BJ (cell line): Measurements from ENCODE around the gene TMEM131. TPM values are rescaled to one million over a fixed set of nuclear protein-coding genes. Genes with fewer than 3 reads are reported as not detected.
"Not testable (repeated sequence)": the region's sequence is repeated elsewhere in the genome, so short reads cannot be mapped to it uniquely, and the experiment has no call there.

Experiments used
- CTCF ChIA-PET: fragments of 350-600 bp; formaldehyde crosslinking; extraction: SDS; loops from one replicate; lab custom pipeline; 2021; ENCODE audit warnings: antibody characterized with exemption, inconsistent platforms; lab: Yijun Ruan, JAX
- POLR2A ChIA-PET: fragments of 300-600 bp; sonication (Branson Sonifier 250); formaldehyde crosslinking; extraction: SDS; loops from one replicate; lab custom pipeline; 2021; ENCODE audit warnings: antibody characterized with exemption; lab: Charles Lee
- DNase-seq: peaks from one replicate; pipeline ENCODE4 v3.0.0-alpha.2; 2011; ENCODE audit warnings: low read depth
- H3K27me3 ChIP-seq: 2 replicates; pipeline ENCODE4 v1.6.0; 2011; ENCODE audit warnings: low read length; ENCODE audit not compliant: control insufficient read depth, insufficient read depth
- H3K36me3 ChIP-seq: 2 replicates; pipeline ENCODE4 v1.5.1; 2011; ENCODE audit warnings: low read length; ENCODE audit not compliant: control insufficient read depth, insufficient read depth
- H3K4me3 ChIP-seq: 2 replicates; pipeline ENCODE4 v1.5.1; 2011; ENCODE audit warnings: low read depth, mild to moderate bottlenecking, control low read depth, low read length
- CTCF ChIP-seq: IDR thresholded peaks from 2 replicates; pipeline ENCODE4 v1.5.1; 2011; ENCODE audit warnings: low read depth, mild to moderate bottlenecking, control low read depth, inconsistent platforms, low read length, moderate library complexity; ENCODE audit not compliant: insufficient read depth
- polyA plus RNA-seq: library from polyadenylated mRNA; depleted of rRNA; stranded (reverse); fragments of >200 nt; gene quantifications from 2 replicates; pipeline ENCODE4 v1.2.3, GENCODE V29; 2011

Gene TMEM131
- polyA plus RNA-seq, 1 experiment = 11.8 TPM

GRCh38 chr2:98026927-98027522 is 31.3 kb upstream of the TMEM131 start:
- ChIA-PET POLR2A (no interaction called here), CTCF (interaction anchor here (1.7 kb wide), 2 partner anchors 18 to 220 kb away, joined by 5 to 6 read pairs; no protein-coding TSS in a partner anchor)

GRCh38 chr2:98026292-98026691 is 30.5 kb upstream of the TMEM131 start:
- DNase-seq = no peak
- Histone ChIP-seq H3K27me3 (no peaks in the 10 kb centered on the region), H3K4me3 (no peak overlapping the region), H3K36me3 (no peaks in the 10 kb centered on the region)
- TF ChIP-seq CTCF = no peak
- ChIA-PET CTCF (interaction anchor here (1.7 kb wide), 1 partner anchor 18 kb away, joined by 5 read pairs; no protein-coding TSS in a partner anchor), POLR2A (no interaction called here)

More at GRCh38 chr2:98026927-98027522, 31.3 kb upstream of the TMEM131 start:
- Histone ChIP-seq H3K36me3 (no peaks in the 10 kb centered on the region), H3K4me3 (no peak overlapping the region), H3K27me3 (no peaks in the 10 kb centered on the region)
- TF ChIP-seq CTCF = no peak
- no peak for DNase-seq

GRCh38 chr2:98025481-98026037 is 29.8 kb upstream of the TMEM131 start:
- no peaks in the 10 kb centered on the region for H3K27me3 ChIP-seq
- ChIA-PET CTCF (interaction anchor here (0.6 to 1.7 kb wide), 4 partner anchors 9 to 19 kb away, joined by 3 to 5 read pairs (median 4); no protein-coding TSS in a partner anchor), POLR2A (no interaction called here)
- DNase-seq = no peak
- H3K36me3 ChIP-seq = no peaks in the 10 kb centered on the region
- no peak overlapping the region for H3K4me3 ChIP-seq
- TF ChIP-seq CTCF = 0 out of 2 replicates have a peak, but pooled peaks have one; percentile 15

GRCh38 chr2:98022067-98022466 is 26.3 kb upstream of the TMEM131 start:
- POLR2A ChIA-PET, H3K27me3 ChIP-seq, H3K4me3 ChIP-seq, DNase-seq, H3K36me3 ChIP-seq: not testable (repeated sequence)
- CTCF ChIA-PET = interaction anchor here (0.9 kb wide), 1 partner anchor 1954 kb away, joined by 3 read pairs; no protein-coding TSS in a partner anchor

- ChIA-PET CTCF (no interaction called here), POLR2A (no interaction called here)
- no peak for DNase-seq
- no peak for TF ChIP-seq CTCF
- Histone ChIP-seq H3K27me3 (no peaks in the 10 kb centered on the region), H3K36me3 (no peaks in the 10 kb centered on the region), H3K4me3 (no peak overlapping the region)
Measured at GRCh38 chr2:98020992-98021713, 25.4 kb upstream of the TMEM131 start.
